CD4-positive, alpha-beta T cell treated with Interferon alpha-2 for 1 hour (primary cell): ENCODE measurements around the gene MAP3K14.
"Not testable (repeated sequence)": the region's sequence is repeated elsewhere in the genome, so short reads cannot be mapped to it uniquely, and the experiment has no call there.

Experiments used
- DNase-seq, 2 donors: peaks; one replicate each; pipeline ENCODE4 v3.0.0-alpha.2; 2020 to 2022

Gene MAP3K14

GRCh38 chr17:45314741-45315647, 1.8 kb downstream of the MAP3K14 start:
- DNase-seq = peak; percentile 32 to 53

- DNase-seq = peak in 1 of 2 donors; percentile 32
These were observed 2.7 kb downstream of the MAP3K14 start for GRCh38 chr17:45313996-45314740.

- no peak for DNase-seq
These were observed 3.4 kb downstream of the MAP3K14 start for GRCh38 chr17:45313421-45313771.

- peak in 1 of 2 donors; percentile 37 for DNase-seq
These were observed 4.1 kb downstream of the MAP3K14 start for GRCh38 chr17:45312477-45313420.

DNA sequence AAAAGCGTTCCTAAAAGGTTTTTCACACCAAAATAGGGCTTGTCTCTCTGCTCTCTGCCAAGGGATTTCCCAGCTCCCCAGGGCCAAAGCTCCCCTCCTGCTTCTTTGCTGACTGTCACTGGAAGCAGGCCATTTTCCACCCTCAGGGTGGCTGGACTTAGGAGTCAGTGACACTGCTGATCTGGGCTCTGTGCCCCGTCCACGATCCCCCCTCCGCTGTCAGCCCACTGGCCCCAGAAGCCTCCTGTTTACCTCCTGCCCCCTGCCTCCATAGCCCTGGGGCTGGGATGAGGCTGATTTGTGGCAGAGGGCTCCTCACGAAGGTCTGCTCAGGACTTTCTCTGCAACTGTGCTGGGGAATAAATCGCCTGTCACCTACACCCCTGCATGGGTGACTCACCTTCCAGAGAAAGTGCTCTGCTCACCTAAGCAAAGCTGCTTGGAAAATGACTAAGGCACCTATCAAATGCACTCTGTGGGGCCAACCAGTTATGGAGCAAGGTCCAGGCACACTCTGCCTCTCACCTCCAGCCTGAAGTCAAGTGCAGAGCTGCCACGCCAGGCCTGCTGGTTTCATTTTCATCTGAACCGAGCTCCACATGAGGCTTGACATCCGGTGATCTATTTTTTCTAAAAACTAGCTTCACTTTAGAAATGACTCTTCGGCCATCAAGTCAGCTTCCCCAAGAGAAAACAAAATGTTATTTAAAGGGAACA, 4.9 kb downstream of the MAP3K14 start:
- peak; percentile 65 to 79 for DNase-seq

DNA sequence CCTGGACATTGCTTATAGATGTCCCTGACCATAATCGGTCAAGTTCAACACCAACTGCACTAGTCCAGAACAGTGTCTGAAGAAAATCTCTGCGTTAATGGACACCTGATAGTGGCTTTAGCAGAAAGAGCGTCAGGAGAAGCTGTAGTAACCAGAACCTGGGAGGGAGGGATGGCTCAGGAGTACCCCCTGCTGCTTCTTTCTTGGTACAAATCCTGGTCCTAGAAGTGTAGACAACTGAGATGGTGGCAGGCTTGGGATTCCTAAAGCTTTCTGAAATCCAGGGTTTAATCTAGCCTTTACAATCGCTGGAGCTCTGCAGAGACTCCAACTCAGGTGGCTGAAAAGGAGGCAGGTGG, 5.4 kb downstream of the MAP3K14 start:
- DNase-seq = no peak

DNA sequence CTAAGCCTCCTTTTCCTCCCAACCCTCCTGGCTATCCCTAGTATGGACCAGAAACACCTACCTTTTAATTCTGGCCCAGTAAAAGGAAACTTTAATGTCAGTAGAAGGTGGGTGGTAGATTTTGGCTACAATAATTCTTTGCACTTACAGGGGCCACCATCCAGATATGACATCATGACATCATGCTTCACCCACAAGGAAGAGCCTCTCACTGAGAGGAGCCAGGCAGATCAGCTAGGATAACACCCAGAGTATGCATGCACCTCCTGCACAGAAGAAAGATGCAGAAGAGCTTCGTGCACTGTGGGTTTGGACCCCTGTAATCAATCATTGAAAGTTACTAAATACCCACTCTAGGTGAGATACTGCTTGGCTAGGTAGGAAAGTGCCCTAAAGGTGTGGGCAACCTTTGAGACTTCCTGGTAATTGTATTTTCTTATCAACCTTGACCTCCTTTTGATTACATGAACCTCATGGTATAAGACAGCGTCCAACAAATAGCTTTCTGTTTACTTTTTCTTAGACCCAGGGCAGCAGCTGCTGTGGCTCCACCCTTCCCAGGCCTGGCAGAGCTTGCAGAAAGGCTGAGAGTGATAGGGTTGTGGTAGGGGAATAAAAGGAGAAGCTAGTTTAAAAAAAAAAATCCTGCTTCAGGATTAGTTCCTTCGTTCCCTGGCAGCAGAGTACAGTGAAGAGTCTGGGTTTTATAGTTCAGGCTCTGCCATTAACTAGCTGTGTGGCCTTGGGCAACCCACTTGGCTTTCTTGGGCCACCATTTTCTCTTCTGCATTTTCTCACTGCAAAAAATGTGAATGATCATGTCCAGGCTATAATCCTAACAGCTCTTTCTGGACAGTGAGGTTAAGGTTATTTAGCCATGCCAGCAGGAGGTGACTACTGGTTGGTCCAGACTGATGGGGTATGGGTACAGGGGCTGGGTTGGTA, 6.2 kb downstream of the MAP3K14 start:
- no peak for DNase-seq

DNA sequence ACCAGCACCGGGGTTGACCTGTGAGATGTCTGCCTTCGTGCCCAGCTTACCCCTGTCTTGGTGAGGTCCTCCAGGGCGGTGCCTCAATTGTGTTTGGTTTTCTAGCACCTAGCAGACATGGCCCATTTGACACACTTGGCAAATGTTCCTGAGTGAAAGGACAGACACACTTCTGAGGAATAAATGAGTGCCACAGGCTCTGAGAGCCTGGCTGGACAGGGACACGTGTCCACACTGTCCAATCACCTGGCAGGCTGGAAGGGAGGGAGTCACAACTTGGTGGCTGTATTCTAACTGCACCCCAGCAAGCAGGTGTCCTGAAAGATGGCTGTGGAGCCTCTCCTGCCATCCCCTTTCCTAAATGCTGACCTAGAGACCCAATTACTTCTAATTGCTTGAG, 7.4 kb downstream of the MAP3K14 start:
- DNase-seq = no peak

- no peak for DNase-seq
These were observed 8.0 kb downstream of the MAP3K14 start for GRCh38 chr17:45308840-45309239.

GRCh38 chr17:45308016-45308365, 8.8 kb downstream of the MAP3K14 start:
- no peak for DNase-seq

DNA sequence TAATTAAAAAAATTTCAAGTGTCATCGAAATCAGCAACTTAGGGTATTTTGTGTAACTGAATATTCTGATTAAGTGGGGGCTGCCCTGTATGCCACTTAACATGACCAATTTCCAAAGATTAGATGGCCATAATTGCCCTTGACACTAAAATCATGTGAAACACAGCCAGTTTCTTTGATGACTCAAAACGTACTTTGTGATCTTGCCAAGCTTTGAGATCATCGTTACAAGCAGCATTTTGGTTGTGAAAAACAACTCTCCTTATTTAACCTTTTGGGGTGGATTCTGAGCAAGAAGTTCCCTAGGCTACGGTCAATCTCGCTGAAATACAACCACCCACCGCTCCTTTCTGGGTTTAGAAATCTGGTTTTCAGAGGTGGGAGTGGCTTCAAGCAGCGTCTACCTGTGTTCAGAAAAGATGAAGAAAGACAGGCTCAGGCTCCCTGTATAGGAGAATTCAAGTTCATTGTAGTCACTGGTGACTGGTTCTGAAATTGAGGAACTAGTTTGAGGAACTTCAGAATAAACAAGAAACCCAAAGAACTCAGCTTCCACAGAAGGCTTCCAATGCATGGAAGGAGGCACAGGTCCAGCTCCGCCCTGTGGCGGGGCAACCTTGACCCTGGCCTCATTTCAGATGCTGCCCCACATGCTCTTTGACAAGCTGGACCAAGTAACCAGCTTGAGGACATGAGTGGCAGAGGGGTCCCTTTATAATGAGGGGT, 9.4 kb downstream of the MAP3K14 start:
- DNase-seq = peak; percentile 30 to 34

GRCh38 chr17:45306623-45307022, 10.2 kb downstream of the MAP3K14 start:
- no peak for DNase-seq

- no peak for DNase-seq
These were observed 10.7 kb downstream of the MAP3K14 start for GRCh38 chr17:45306094-45306493.

DNA sequence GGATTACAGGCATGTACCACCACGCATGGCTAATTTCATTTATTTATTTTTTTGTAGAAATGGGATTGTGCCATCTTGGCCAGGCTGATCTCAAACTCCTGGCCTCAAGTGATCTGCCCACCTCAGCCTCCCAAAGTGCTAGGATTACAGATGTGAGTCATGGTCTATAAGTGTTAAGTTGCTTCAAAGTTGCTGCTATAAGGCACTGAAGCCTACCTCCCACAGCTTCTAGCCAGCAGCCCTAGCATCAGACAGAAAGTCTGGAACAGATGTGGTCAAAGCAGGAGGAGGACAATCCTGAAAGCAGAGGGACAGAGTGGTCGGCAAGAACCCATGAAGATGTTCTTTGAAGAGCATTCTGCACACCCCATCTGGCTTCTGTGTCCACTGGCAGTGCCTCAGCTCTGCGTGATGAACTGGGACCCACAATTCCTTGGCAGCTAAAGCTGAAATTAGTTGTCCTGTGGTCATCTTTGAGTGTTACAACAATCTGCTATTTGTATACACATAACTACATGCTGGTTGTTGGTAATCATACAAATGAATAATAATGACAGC, 11.2 kb downstream of the MAP3K14 start:
- no peak for DNase-seq

- peak in 1 of 2 donors; percentile 27 for DNase-seq
These were observed 14.1 kb downstream of the MAP3K14 start for GRCh38 chr17:45302649-45303173.

GRCh38 chr17:45302220-45302619, 14.6 kb downstream of the MAP3K14 start:
- DNase-seq = not testable (repeated sequence)

- DNase-seq = no peak
These were observed 15.1 kb downstream of the MAP3K14 start for GRCh38 chr17:45301674-45302073.

DNA sequence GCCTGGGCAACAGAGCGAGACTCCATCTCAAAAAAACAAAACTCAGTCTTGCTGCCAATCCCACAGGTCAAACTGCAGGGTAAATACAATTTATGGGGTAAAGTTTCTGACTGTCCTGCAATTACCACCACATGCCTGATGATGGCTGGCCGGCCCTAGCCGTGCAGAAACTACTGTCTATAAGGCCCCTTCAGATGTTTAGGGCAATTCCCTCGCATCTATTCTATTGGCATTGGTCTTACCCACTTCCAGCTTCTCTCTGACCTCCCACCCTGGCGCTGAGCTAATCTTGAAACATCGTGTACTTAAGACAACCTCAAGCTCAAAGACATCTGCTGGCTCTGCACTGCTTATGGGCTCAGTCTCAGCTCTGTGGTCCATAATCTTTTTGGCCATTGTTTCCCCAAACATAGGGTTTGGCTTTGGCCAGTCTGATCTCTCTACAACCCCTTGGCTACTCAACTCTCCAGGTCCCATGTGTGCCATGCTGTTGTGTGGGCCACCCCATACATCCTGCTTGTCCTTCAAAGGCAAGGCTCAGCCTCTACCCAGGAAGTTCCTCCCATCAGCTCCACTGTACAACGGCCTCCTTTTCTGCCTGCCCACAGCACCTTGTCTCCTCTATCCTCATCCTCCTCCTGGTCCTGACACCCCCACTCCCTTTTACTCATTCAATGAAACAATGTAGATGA, 16.6 kb downstream of the MAP3K14 start:
- DNase-seq = no peak

DNA sequence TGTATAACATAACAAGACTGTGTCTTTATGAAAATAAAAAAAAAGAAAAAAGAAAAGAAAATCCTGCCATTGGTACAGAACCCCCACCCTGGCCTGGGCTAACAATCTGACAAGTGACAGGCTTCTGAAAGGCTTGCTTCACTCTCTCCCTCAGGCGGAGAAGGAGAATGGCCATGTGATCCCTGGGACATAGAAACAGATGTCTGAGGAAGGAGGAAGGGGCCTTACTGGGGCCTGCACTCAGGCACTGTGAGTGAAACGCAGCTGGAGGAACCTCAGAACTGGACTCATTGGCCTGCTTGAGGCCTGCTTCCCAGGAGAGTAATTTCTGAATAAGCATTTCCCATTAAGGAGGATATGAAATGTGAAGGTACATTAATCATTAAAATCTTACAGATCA, 17.5 kb downstream of the MAP3K14 start:
- no peak for DNase-seq
